NCI-H2171 treated with DMSO at 0.1 percent for 48 hours (cell line): ENCODE results near the gene SYAP1.
A peak's percentile ranks its signal among the peaks of the same experiment; 100 is the strongest.
"Not testable (repeated sequence)": the region's sequence is repeated elsewhere in the genome, so short reads cannot be mapped to it uniquely, and the experiment has no call there.

ENCODE experiments used
- DNase-seq: peaks from one replicate; lab custom pipeline; 2025; lab: John Stamatoyannopoulos, UW

SYAP1 gene

GRCh38 chrX:16779815-16780214 is 60.4 kb downstream of the SYAP1 start:
- DNase-seq, result not testable (repeated sequence)

- DNase-seq, result no peak
These were observed 64.0 kb downstream of the SYAP1 start for GRCh38 chrX:16783452-16783851.

GRCh38 chrX:16784440-16784839 is 65.0 kb downstream of the SYAP1 start:
- DNase-seq, result not testable (repeated sequence)

- peak; percentile 25 for DNase-seq
These were observed 66.1 kb downstream of the SYAP1 start for GRCh38 chrX:16785247-16786138.

- DNase-seq, result peak; percentile 98
These were observed 66.9 kb downstream of the SYAP1 start, which contains the start of gene TXLNG for GRCh38 chrX:16786139-16786790. TXLNG (plus strand) TSS chrX:16786466; CDS start chrX:16786488, 22 bp downstream.

- peak; percentile 44 for DNase-seq
These were observed 67.7 kb downstream of the SYAP1 start for GRCh38 chrX:16786791-16787735.

GRCh38 chrX:16788477-16788876 is 69.1 kb downstream of the SYAP1 start:
- no peak for DNase-seq

GRCh38 chrX:16796298-16796697 is 76.9 kb downstream of the SYAP1 start:
- no peak for DNase-seq

- no peak for DNase-seq
These were observed 77.9 kb downstream of the SYAP1 start for GRCh38 chrX:16797358-16797757.

- no peak for DNase-seq
These were observed 78.4 kb downstream of the SYAP1 start for GRCh38 chrX:16797841-16798240.

- no peak for DNase-seq
These were observed 85.6 kb downstream of the SYAP1 start for GRCh38 chrX:16804923-16805464.

- DNase-seq, result no peak
These were observed 88.1 kb downstream of the SYAP1 start for GRCh38 chrX:16807548-16807947.

- DNase-seq, result no peak
These were observed 88.6 kb downstream of the SYAP1 start for GRCh38 chrX:16807976-16808542.

GRCh38 chrX:16814597-16814996 is 95.2 kb downstream of the SYAP1 start:
- no peak for DNase-seq
